ENCODE results near the gene BPHL.
"Not testable (repeated sequence)": the region's sequence is repeated elsewhere in the genome, so short reads cannot be mapped to it uniquely, and the experiment has no call there.

Gene BPHL

GRCh38 chr6:3171313-3172175 is 53.0 kb downstream of the BPHL start:
- H3K27ac ChIP-seq (ENCODE audit: low read length); H3K9me3 ChIP-seq (ENCODE audit: insufficient read depth, low read length); H3K36me3 ChIP-seq (replicated peaks; ENCODE audit: low read depth, low read length): not testable (repeated sequence)

DNA sequence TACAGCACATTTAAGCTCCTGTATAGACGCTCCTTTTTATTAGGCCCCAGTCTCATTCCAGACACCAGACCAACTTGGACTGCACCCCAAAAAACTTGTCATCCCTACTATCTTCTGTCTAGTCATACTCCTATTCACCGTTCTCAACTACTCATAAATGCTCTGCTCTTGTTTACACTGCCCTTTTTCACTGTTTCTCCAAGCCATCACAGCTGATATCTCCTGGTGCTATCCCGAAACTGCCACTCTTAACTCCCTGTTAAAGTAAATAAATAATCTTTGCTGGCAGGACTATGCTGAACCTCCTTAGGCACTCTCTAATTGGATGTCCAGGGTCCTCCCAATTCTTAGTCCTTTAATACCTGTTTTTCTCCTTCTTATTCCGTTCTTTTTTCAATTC is 54.3 kb downstream of the BPHL start:
- H3K9me3 ChIP-seq (ENCODE audit: insufficient read depth, low read length); H3K4me1 ChIP-seq (ENCODE audit: low read length); H3K9ac ChIP-seq (ENCODE audit: low read length); H3K36me3 ChIP-seq (replicated peaks; ENCODE audit: low read depth, low read length); H4K20me1 ChIP-seq (ENCODE audit: insufficient read depth, low read length); H3K79me2 ChIP-seq (ENCODE audit: low read length); H3K27ac ChIP-seq (ENCODE audit: low read length); H2AFZ ChIP-seq (ENCODE audit: low read depth, low read length); H3K27me3 ChIP-seq (ENCODE audit: low read depth, low read length); H3K4me3 ChIP-seq (ENCODE audit: low read length); H3K4me2 ChIP-seq (ENCODE audit: low read length): not testable (repeated sequence)

More at GRCh38 chr6:3171313-3172175, 53.0 kb downstream of the BPHL start:
- H3K9ac ChIP-seq (ENCODE audit: low read length); H2AFZ ChIP-seq (ENCODE audit: low read depth, low read length); H4K20me1 ChIP-seq (ENCODE audit: insufficient read depth, low read length); H3K4me2 ChIP-seq (ENCODE audit: low read length); H3K4me1 ChIP-seq (ENCODE audit: low read length); H3K4me3 ChIP-seq (ENCODE audit: low read length); H3K79me2 ChIP-seq (ENCODE audit: low read length); H3K27me3 ChIP-seq (ENCODE audit: low read depth, low read length): not testable (repeated sequence)

DNA sequence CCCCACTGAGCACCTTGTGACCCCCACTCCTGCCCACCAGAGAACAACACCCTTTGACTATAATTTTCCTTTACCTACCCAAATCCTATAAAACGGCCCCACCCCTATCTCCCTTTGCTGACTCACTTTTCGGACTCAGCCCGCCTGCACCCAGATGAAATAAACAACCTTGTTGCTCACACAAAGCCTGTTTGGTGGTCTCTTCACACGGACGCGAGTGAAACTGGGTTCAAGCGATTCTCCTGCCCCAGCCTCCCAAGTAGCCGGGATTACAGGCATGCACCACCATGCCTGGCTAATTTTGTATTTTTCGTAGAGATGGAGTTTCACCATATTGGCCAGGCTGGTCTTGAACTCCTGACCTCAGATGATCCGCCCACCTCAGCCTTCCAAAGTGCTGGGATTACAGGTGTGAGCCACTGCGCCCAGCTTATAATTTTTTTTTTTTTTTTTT is 55.2 kb downstream of the BPHL start:
- H3K79me2 ChIP-seq (ENCODE audit: low read length); H3K36me3 ChIP-seq (replicated peaks; ENCODE audit: low read depth, low read length); H3K4me3 ChIP-seq (ENCODE audit: low read length); H2AFZ ChIP-seq (ENCODE audit: low read depth, low read length); H3K4me2 ChIP-seq (ENCODE audit: low read length); H4K20me1 ChIP-seq (ENCODE audit: insufficient read depth, low read length); H3K4me1 ChIP-seq (ENCODE audit: low read length); H3K9me3 ChIP-seq (ENCODE audit: insufficient read depth, low read length); H3K27me3 ChIP-seq (ENCODE audit: low read depth, low read length); H3K9ac ChIP-seq (ENCODE audit: low read length); H3K27ac ChIP-seq (ENCODE audit: low read length): not testable (repeated sequence)

- no peak overlapping the region for H3K27ac ChIP-seq (ENCODE audit: low read length)
- TF ChIP-seq, protein P1, sequence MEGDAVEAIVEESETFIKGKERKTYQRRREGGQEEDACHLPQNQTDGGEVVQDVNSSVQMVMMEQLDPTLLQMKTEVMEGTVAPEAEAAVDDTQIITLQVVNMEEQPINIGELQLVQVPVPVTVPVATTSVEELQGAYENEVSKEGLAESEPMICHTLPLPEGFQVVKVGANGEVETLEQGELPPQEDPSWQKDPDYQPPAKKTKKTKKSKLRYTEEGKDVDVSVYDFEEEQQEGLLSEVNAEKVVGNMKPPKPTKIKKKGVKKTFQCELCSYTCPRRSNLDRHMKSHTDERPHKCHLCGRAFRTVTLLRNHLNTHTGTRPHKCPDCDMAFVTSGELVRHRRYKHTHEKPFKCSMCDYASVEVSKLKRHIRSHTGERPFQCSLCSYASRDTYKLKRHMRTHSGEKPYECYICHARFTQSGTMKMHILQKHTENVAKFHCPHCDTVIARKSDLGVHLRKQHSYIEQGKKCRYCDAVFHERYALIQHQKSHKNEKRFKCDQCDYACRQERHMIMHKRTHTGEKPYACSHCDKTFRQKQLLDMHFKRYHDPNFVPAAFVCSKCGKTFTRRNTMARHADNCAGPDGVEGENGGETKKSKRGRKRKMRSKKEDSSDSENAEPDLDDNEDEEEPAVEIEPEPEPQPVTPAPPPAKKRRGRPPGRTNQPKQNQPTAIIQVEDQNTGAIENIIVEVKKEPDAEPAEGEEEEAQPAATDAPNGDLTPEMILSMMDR (IDR thresholded peaks at IDR 0.05; ENCODE audit: low read depth, low read length), result no peak
- no peak for TF ChIP-seq EZH2phosphoT487 (IDR thresholded peaks at IDR 0.05; ENCODE audit: low read depth)
- H3K36me3 ChIP-seq (replicated peaks; ENCODE audit: low read depth, low read length), result no peaks in the 10 kb centered on the region
- H3K79me2 ChIP-seq (ENCODE audit: low read length), result no peaks in the 10 kb centered on the region
- H3K9me3 ChIP-seq (ENCODE audit: insufficient read depth, low read length), result no peaks in the 10 kb centered on the region
- no peaks in the 10 kb centered on the region for H3K27me3 ChIP-seq (ENCODE audit: low read depth, low read length)
- H3K4me3 ChIP-seq (ENCODE audit: low read length), result no peak overlapping the region
- H4K20me1 ChIP-seq (ENCODE audit: insufficient read depth, low read length), result no peaks in the 10 kb centered on the region
- no peak overlapping the region for H3K4me2 ChIP-seq (ENCODE audit: low read length)
- no peaks in the 10 kb centered on the region for H3K4me1 ChIP-seq (ENCODE audit: low read length)
- no peak overlapping the region for H3K9ac ChIP-seq (ENCODE audit: low read length)
- no peak overlapping the region for H2AFZ ChIP-seq (ENCODE audit: low read depth, low read length)
Measured at GRCh38 chr6:3175715-3176402, 57.3 kb downstream of the BPHL start.

DNA sequence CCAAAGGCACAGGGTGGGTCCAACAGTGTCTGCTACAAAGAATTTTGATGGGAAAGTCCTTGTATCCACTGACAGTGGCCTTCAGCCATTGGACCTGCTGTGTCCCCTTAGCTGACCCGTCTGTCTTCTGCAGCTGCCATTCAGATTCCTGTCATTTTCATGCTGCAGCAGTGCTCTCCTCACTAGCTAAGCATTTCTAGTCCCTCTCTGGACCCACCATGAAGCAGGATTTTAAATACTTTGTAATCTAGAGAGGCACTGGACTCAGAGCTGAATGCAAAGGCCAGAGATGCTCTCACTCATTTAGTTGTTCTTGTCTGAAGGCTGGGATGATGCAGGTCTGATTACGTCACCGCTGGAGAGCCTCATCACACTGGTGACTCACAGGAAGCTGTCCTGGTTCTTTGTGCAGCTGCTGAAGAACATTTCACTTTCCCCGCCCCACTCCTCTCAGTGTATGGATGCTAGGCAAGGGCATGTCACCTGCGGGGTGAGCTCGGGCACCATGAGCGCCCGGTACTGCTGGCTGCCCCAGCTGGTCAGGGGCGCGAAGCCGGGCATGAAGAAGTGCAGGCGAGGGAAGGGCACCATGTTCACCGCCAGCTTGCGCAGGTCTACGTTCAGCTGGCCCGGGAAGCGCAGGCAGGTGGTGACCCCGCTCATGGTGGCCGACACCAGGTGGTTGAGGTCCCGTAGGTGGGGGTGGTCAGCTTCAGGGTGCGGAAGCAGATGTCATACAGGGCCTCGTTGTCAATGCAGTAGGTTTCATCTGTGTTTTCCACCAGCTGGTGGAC is 58.2 kb downstream of the BPHL start:
- Histone ChIP-seq H3K9ac (ENCODE audit: low read length) (no peak overlapping the region), H3K27me3 (ENCODE audit: low read depth, low read length) (peaks cover 4% of the 10 kb centered on the region; the same call in 1 of the 2 replicates), H3K79me2 (ENCODE audit: low read length) (no peaks in the 10 kb centered on the region), H3K4me3 (ENCODE audit: low read length) (no peak overlapping the region), H4K20me1 (ENCODE audit: insufficient read depth, low read length) (no peaks in the 10 kb centered on the region), H3K4me1 (ENCODE audit: low read length) (no peaks in the 10 kb centered on the region), H3K4me2 (ENCODE audit: low read length) (no peak overlapping the region), H3K27ac (ENCODE audit: low read length) (no peak overlapping the region), H2AFZ (ENCODE audit: low read depth, low read length) (no peak overlapping the region), H3K36me3 (replicated peaks; ENCODE audit: low read depth, low read length) (no peaks in the 10 kb centered on the region), H3K9me3 (ENCODE audit: insufficient read depth, low read length) (no peaks in the 10 kb centered on the region)
- TF ChIP-seq, protein P1 (IDR thresholded peaks at IDR 0.05; ENCODE audit: low read depth, low read length), result no peak
- no peak for TF ChIP-seq EZH2phosphoT487 (IDR thresholded peaks at IDR 0.05; ENCODE audit: low read depth)

GRCh38 chr6:3178666-3179065 is 60.2 kb downstream of the BPHL start:
- not testable (repeated sequence) for H3K4me2 ChIP-seq (ENCODE audit: low read length); H2AFZ ChIP-seq (ENCODE audit: low read depth, low read length); H3K9ac ChIP-seq (ENCODE audit: low read length); H3K36me3 ChIP-seq (replicated peaks; ENCODE audit: low read depth, low read length); H3K9me3 ChIP-seq (ENCODE audit: insufficient read depth, low read length); H3K4me1 ChIP-seq (ENCODE audit: low read length); H3K27me3 ChIP-seq (ENCODE audit: low read depth, low read length); H3K27ac ChIP-seq (ENCODE audit: low read length); H3K79me2 ChIP-seq (ENCODE audit: low read length); H4K20me1 ChIP-seq (ENCODE audit: insufficient read depth, low read length); H3K4me3 ChIP-seq (ENCODE audit: low read length)

GRCh38 chr6:3179945-3180344 is 61.4 kb downstream of the BPHL start:
- H3K79me2 ChIP-seq (ENCODE audit: low read length); H3K36me3 ChIP-seq (replicated peaks; ENCODE audit: low read depth, low read length); H2AFZ ChIP-seq (ENCODE audit: low read depth, low read length); H3K27me3 ChIP-seq (ENCODE audit: low read depth, low read length); H3K4me3 ChIP-seq (ENCODE audit: low read length); H3K27ac ChIP-seq (ENCODE audit: low read length); H3K9ac ChIP-seq (ENCODE audit: low read length); H3K9me3 ChIP-seq (ENCODE audit: insufficient read depth, low read length); H3K4me1 ChIP-seq (ENCODE audit: low read length); H3K4me2 ChIP-seq (ENCODE audit: low read length); H4K20me1 ChIP-seq (ENCODE audit: insufficient read depth, low read length): not testable (repeated sequence)
